ENCODE results near the gene TBRG4.

The TBRG4 gene

DNA sequence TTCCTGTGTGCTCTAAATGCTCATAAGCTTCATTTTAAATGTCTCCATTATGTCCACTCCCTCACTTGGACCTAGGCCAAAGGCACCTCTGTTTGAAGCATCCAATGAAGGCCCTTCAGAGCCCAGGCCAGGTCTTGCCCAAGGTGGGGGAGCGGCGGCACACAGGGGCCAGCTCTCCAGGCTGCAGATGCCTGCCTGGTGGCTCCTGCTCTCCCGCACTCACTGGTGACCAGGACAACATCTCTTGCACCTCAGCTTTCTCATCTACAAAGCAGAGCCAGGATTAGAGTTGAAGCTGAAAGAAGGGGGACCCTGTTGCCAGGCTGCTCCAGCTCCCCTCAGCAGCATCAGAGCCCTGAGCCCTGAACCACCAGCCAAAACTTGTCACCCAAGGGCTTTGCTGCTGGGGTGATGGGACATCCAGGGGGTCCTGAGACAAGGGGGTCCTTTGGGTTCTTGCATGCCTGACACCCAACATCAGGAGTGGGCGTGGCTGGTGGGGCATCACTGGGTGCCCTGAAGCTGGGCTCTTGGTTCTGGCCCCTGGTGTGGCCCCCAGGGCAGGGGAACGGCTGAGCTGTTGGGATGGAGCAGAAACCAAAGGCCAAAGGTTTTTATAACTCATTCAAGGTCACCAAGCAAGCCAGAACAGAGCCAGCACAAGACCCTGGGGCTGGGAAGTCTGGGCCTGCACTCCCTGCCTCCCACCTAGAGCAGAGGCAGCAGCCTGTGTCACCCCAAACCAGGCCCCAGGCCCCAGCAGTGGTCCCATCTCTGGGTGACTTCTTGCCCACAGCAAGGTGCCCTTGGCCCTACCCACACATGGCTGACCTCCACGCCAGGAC, 24.0 kb downstream of the TBRG4 start:
- DNase-seq: no peak

DNA sequence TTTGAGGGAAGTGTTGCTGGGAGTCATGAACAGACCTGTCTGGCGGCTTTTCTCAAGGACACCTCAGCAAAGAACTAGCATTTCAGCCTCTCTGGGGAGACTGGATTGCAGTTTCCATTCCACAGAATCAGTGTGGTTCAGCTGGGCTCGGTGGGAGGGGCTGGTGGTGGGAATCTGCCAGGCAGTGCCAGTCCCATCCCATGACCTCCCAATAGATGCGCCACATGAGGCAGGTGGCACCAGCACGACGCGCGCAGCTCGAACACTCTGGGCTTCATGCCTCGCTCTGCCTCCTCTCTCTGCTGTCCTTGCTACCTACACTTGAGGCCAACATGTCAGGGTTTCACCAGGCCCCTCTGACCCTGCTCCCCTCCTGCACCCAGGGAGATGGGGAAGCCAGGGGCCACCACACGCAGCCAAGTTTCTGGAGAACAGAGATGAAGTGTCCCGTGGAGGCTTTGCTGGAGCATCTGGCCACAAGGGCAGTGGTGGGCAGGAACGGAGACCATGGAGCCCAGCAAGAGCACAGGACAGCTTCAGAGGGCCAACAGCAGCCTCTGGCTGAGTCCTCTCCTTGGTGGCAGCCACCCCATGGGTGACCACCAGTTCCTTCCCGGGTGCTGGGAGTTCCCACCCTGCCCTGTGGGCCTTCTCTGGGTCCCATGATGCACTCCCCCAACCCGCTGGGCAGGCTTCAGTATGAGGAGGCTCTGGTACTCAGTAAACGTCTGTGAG, 25.0 kb downstream of the TBRG4 start:
- no peak for DNase-seq

DNA sequence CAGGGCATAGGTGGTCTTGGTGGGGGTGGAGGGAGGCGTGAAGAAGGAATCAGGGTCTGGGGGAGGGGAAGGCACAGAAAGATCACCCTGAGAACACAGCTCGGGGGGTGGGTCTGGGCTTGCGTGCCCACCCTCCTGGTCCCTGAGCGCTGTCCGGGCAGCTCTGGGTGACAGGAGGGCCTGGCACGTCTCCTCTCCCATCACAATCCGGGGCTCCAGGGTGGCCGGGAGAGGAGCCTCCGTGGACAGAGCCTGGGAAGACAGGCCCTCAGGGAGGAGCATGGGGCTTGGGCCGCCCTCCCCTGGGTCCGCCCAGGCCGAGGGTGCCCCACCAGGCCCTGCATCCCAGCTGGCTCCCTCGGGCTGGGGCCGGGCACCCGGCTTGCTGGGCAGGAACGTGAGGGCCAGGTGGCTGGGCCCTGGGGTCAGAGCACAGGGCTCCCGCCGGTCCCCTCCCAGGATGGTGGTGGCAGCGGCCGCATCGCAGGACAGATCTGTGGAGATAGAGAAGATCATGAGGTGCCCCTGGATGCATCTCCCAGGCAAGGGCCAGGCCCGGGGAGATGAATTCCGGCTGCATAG, 25.8 kb downstream of the TBRG4 start:
- no peak for DNase-seq

DNA sequence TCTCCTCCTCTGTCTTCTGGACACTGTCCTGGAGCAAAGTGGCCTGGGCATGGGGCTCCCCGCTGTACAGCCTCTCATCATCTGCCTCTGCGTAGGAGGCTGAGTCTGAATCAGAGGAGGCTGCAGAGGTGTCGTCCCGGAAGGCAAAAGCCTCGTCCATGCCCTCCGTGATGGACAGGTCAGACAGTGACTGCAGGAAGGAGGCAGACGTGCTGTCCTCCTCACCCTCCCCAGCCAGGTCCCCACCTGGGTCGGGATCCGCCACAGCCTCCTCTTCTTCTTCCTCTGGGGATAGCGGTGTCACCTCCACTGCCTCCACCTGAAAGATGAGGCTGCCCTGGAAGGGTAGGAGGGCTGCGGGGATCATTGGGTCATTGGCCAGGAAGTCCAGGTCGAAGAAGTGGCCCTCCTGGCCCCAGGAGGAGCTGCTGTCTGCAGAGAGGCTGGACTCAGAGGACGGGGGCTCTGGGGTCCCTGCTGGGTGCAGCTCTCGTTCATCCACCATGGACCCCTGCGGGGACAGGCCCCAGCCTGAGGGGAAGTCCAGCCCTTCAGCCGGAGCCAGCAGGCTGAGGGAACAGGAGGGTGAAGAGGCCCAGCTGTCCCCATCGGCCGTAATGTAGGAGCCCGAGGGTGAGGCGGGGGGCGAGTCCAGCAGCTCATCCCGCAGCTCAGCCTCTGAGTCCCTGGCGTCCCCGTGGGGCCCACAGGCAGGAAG, 26.4 kb downstream of the TBRG4 start:
- no peak for DNase-seq

DNA sequence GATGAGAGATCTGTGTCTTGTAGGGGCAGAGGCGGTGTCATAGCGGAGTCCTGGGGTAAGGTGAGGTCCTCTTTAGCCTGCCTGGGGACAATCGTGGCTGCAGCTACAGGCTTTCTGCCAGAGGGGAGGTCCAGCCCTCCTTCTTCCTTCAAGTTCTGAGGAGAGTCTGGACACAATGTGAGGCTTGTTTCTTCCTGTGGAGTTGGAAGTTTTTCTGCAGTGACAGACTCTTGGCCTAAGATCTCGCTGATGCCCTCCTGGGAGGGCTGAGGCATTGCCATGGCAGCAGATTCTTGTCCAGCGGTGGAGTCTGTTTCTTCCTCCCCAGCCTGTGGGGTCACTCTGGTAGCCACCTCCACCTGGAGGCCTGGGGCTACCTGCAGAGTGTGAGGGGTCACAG, 27.2 kb downstream of the TBRG4 start:
- no peak for DNase-seq

DNA sequence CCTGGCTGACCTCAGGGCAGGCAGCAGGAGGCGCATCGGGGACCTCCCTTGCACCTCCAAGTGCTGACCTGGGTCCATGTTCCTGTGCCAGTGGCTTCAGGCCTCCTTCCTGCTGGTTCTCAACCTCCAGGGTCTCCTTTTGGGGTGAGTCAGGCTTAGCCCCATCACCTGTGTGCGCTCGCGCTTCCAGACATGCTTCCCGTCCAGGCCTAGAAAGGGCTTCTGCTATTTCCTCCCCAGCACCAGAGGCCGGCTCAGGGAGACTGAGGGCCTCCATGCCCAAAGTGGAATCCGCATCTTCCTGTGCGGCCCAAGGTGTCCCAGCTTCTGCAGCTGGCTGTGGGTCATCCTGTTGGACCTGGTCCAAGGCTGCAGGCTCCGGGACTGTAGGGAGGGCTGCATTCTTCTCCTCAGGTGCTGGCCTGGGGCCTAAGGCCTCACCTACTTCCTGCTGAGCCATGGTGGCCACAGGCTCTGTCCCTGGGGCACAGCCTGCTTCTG, 28.6 kb downstream of the TBRG4 start:
- no peak for DNase-seq

DNA sequence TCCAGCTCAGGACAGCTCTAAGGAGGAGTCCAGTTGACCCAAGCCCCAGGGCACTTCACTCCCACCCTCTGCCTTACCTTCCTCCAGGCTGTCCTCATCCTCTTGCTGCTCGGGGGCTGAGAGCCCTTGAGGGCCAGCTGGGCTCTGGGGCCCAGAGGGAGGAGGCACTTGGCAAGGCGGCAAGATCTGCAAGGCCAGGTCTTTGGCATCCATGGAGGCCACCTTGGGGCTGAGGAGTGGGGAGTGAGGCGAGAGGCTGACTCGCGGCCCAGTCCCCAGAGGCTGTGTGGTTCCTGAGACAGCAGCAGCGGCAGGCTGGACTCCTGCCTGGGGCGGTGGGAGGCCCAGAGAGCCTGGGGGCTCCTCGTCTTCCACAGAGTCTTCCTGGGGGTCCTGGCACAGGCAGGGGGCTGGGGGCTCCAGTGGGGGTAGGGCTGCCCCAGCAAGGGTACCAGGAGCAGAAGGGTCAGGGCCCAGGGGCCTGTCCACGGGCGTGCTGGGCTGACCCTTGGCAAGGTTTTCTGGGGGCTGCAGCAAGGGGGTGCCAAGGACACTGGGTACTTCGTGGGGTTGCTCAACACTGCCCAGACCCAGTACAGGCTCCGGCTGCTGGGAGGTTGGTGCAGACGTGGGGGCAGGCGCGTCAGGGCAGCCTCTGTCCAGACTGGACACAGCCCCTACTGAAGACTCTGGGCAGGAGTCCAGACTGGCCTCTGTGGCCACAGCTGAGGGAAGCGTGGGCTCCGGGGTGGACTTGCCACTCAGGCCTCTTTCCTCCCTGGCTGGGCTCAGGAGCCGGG, 29.3 kb downstream of the TBRG4 start:
- no peak for DNase-seq

DNA sequence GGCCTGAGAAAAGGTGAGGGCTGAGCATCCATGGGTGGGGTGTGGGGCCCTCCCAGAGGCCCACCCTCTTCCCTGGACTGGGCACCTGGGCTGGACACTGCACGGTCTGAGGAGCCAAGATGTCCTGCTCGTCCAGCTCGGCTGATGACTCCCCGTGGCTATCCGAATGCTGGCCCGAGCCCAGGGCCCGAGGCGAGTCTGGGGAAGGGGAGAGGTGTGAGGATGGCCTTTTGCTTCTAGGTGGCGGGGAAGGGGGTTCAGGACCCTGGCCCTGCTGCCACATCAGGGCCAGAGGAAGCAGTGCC, 29.9 kb downstream of the TBRG4 start:
- no peak for DNase-seq

DNA sequence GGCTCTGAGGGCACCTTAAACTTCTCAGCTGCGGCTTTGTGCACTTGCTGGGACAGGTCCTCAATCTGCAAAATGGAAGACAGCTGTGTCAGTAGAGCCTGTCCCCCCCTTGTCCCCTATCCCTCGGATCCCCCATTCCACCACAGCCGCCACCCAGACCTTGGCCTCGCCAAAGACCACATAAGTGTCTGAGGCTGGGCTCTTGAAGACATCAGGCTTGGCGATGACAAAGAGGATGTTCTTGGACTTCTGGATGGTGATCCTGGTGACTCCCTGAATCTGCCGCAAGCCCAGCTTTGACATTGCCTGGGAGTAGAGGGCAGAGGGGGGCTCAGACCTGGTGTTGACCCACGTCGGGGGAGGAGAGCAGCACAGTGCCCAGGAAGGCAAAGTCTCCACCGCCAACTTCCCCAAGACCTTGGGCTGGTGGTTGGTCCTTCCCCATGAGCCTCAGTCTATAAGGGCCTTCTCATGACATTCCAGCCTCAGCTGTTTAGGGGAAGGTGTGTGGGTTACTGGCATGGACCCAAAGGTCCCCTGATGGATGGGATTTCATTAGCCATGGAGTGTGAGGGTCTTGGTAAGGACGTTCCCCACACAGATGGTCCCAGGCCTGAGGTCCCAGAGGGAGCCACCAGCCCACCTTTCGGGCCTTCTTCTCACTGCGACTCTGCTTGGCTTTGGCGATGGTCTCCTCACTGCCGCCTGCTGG, 30.4 kb downstream of the TBRG4 start:
- no peak for DNase-seq

DNA sequence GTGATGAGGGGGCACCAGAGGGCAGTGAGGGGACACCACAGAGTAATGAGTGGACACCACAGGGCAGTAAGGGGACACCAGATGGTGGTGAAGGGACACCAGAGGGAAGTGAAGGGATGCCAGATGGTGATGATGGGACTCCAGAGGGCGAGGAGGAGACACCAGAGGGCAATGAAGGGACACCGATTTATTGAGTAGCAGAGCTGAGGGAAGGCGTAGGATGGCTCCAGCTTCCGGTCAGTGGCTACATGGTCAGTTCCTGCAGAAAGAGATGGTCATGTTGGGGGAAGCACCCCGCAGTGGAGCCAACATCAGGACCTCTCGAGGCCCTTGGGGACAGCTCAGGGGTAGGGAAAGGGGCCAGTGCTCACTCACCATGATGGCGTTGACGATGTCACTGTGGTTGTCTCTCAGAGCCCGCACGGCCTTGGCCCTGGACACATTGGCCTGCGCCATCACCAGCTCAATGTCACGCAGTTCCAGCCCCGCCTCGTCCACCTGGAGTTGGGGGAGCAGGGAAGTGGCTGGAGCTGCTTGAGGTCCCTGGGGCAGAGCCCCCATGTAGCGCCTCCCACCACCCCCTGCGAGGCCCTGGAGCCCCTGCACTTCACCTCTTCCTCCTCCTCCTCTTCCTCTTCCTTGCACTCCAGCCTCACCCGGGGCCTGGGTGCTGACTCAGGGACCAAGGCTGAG, 31.1 kb downstream of the TBRG4 start:
- no peak for DNase-seq

DNA sequence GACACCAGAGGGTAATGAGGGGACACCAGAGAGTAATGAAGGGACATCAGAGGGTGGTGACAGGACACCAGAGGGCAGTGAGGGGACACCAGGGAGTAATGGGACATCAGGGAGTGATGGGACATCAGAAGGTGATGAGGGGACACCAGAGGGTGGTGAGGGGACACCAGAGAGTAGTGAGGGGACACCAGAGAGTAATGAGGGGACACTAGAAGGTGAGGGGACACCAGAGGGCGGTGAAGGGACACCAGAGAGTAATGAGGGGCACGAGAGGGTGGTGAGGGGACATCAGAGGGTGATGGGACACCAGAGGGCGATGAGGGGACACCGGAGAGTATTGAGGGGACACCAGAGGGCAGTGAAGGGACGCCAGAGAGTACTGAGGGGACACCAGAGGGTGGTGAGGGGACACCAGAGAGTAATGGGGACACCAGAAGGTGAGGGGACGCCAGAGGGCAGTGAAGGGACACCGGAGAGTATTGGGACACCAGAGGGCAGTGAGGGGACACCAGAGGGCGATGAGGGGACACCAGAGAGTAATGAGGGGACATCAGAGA, 33.3 kb downstream of the TBRG4 start:
- no peak for DNase-seq

DNA sequence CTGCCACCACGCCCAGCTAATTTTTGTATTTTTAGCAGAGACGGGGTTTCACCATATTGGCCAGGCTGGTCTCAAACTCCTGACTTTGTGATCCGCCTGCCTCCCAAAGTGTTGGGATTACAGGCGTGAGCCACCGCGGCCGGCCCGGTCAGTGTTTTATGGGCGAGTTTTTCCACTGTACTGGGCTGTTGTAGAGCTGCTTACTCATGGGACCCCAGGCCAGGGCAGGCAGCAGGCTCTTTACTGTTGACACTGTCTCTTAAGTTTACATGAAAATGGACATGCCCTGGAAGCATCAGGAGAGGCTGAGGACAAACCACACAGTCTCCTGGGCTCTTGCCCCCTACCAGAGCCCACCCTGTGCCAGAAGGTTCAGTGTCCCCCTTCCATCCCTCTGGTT, 33.9 kb downstream of the TBRG4 start:
- no peak for DNase-seq

DNA sequence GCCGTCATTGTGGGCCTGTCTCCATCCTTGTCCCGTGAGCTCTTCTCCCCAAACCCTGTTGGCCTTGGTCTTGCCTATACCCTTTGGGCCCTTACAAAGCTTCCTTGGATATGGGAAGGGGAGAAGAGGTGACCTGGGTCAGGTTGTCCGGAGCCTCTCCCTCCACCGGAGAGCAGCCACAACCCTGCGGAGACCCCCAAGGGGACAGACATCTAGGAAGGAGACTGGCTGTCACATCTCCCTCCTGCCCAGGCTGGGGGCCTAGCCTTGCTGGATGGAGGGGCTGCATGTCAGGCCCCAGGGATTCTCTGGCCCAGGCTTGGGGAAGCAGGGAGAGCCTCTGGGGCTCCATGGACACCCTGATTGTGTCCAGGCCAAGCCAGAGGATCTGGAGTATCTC, 34.6 kb downstream of the TBRG4 start:
- DNase-seq: no peak

DNA sequence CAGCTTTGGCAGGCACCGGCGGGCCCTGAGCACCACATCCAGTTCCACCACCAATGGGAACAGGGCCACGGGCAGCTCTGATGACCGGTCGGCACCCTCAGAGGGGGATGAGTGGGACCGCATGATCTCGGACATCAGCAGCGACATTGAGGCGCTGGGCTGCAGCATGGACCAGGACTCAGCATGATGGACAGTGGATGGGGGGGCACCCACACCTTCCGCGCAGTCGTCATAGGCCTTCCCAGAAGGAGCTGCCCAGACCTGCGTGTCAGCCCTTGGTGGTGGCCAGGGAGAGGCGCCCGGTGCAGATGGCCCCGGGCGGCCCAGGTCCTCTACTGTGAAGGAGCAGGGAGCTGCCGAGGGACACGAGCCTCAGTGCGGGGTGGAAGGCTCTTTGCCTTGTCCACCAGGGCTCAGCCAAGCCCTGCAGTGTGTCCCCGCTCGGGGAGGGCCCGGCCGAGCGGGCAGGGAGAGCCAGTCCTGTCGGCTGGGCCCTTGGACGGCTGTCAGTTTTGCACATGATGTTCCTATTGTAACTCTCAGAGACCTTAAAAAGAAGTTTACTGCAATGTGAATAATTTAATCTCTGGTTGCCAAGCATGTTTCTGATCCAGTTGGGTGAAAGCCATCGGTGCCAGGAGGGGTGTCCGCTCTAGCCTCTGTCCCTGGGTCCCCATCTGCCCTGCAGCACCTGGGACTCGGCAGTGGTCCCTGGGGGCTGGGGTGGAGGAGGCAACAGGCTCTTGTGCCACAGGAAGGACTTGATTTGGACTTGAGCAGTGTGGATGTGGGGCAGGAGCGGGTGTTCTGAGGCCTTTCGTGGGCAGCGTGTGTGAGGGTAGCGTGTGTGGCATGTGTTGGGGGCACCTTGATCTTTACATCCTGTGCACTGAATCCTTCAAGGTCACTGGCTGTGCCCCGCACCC, 35.4 kb downstream of the TBRG4 start:
- DNase-seq: no peak

DNA sequence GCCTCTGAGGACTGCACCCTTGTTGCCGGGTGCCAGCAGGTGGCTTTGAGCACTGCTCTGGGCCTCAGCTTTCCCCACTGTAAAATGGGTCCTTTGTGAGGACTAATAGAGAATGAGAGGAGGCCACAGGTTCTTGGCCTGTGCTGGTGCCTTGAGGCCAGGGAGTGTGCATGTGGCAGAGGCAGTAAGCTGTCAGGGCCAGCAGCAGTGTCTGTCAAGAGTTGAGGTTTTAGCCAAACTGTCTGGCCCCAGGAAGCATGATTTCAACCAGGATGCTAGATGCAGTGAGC, 36.2 kb downstream of the TBRG4 start:
- DNase-seq: no peak

DNA sequence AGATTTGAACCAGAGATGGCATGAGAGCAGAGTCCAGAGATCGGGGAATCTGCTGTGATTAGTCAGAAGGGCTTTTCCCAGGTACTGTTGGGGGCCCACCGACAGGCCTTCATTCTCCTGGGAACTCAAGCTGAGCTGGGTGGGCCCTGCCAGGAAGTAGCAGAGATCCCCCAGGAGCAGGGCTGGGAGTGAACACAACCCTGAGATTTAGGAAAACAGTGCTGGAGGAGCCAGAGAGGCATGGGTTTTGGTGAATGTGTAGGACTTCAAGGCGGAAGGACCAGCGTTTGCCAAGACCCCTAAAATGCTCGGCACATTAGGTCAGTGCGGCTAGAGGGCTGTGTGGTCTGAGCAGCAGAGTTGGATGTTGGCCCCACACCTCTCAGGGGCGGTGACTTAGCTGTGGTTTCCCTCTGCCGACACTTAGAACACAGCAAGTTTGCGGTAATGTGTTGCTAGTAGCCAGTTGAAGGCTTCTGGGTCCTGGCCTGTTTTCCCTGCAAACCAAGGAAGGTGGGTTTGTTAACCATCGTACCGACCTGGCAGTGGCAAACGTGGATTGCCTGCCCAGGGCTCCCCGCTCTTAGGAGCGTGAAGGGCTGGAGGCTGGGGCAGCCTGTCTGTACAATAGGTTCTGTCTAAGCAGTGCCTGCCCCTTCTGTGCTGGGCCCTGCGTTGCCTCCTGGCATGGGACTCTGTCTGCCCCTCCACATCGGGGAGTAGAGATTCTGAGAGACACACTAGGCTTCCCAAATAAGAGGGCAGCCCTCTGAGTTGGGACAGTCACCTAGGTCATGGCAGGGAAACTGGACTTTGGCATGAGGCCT, 36.8 kb downstream of the TBRG4 start:
- DNase-seq: no peak

DNA sequence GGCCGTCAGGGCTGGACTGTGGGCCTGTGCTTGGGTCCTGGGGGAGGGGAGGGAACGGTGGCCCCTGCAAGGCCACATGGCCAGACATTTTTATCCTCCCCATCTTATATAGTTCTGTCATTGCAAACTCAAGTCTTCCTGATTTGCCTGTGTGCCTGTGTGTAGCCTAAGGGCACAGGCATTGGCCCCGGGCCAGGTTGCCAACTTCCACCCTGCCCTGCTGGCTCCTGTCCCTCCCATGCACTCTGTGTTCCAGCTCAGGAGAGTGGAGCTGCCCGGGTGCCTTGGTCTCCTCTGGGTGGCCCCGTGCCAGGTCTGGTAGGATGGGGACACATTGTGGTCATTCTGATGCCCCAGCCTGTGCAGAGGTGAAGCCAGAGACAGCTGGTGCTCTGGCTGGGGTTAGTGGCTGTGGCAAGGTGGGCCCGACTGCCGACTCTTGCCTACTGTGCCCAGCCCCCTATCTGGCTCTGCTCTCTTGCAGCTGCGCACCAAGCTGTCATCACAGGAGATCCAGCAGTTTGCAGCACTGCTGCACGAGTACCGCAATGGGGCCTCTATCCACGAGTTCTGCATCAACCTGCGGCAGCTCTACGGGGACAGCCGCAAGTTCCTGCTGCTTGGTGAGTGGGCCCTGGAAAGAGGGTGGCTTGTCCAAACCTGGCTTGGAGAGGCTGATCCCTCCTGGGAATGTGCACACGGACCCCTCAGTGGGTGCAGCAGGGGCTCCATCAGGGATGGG, 37.5 kb downstream of the TBRG4 start:
- DNase-seq: peak; percentile 34
